IPS-18a (cell line): ENCODE data around the gene ATP2A2.
"Not testable (repeated sequence)": the region's sequence is repeated elsewhere in the genome, so short reads cannot be mapped to it uniquely, and the experiment has no call there.

Experiments
- H3K27ac ChIP-seq: one replicate; pipeline ENCODE4 v1.5.1; 2013; ENCODE audit warnings: low read length
- H3K27me3 ChIP-seq: one replicate; pipeline ENCODE4 v1.6.1; 2013; ENCODE audit warnings: mild to moderate bottlenecking, low read length; ENCODE audit not compliant: control insufficient read depth, insufficient read depth
- H3K36me3 ChIP-seq: one replicate; pipeline ENCODE4 v1.6.1; 2013; ENCODE audit warnings: low read depth, low read length; ENCODE audit not compliant: control insufficient read depth
- H3K4me1 ChIP-seq: one replicate; pipeline ENCODE4 v1.6.1; 2013; ENCODE audit warnings: low read depth, low read length; ENCODE audit not compliant: control insufficient read depth
- H3K4me3 ChIP-seq: one replicate; pipeline ENCODE4 v1.5.1; 2013; ENCODE audit warnings: low read length
- H3K9ac ChIP-seq: one replicate; pipeline ENCODE4 v1.6.1; 2013; ENCODE audit warnings: mild to moderate bottlenecking, low read length, moderate library complexity
- H3K9me3 ChIP-seq: one replicate; pipeline ENCODE4 v1.6.1; 2013; ENCODE audit warnings: low read depth, low read length; ENCODE audit not compliant: control insufficient read depth

ATP2A2 gene

DNA sequence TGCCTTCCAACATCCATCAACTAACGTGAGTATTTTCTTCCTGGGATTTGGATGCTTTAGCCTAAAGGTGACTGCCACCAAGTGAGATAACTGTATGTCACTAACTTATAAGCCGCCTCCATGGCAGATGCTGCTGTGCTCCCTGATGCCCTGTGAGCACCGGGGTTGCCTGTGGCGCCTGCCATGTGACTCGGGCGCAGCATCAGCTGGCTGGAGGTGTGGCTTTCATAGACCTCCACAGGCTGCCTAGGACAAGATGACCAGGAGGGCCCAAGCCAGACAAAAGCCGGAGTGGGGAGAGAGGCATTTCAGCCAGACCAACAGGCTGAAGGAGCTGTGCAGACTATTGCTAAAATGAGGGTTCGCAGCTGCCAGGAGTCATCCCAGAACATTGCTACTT, 66.7 kb downstream of the ATP2A2 start:
- no peaks in the 10 kb centered on the region for H3K9me3 ChIP-seq
- H3K9ac ChIP-seq, result no peak overlapping the region
- H3K36me3 ChIP-seq, result peaks cover 80% of the 10 kb centered on the region
- H3K27me3 ChIP-seq, result no peaks in the 10 kb centered on the region
- no peak overlapping the region for H3K4me3 ChIP-seq
- no peak overlapping the region for H3K27ac ChIP-seq
- H3K4me1 ChIP-seq, result no peaks in the 10 kb centered on the region

DNA sequence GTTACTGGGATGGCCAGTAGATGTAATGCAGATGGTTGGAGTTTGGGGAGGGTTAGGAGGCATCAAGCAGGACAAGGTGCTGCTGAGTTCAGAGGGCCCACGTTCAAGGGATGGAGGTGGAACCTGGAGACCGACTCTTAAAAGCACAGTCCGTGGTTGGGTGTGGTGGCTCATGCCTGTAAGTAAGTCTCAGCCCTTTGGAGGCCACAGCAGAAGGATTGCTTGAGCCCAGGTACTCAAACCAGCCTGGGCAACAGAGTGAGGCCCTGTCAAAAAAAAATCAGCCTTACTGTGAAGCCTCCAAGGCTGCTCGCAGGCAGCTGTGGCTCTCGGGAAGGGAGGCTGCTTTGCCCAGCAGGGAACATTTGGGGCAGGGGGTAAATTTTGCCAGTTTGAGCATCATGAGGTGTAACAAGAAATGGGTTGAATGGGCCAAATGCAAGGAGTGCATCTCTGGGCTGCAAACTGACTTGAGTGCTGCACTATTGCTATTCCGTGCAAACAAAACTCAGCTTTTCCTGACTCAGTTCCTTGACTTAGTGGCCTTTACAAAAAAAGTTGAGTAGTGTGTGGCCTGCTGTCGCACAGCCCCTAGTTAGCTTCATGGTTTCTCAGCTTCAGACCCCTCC, 67.5 kb downstream of the ATP2A2 start:
- Histone ChIP-seq H3K27ac (no peak overlapping the region), H3K9ac (no peak overlapping the region), H3K4me1 (no peaks in the 10 kb centered on the region), H3K27me3 (no peaks in the 10 kb centered on the region), H3K36me3 (peaks cover 72% of the 10 kb centered on the region), H3K4me3 (no peak overlapping the region), H3K9me3 (no peaks in the 10 kb centered on the region)

DNA sequence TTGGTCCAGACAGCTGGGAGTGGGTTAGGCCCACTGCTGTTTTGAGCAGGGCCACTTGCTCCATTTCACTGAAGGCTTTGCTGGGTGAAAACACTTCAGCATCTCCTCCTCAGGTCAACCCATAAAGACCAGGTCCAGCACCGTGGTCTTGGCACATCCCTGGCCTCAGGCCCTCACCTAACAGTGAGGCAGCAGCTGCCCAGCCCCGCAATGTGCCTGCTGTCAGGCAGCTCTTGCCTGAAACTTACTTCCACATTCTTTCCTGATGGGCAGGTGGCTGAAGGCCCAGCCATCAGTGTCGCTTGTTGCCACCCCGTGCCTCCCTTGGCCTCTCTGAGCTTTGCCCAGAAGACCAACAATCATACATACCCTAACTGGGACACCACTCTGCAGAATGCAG, 68.0 kb downstream of the ATP2A2 start:
- Histone ChIP-seq H3K4me3 (no peak overlapping the region), H3K27me3 (no peaks in the 10 kb centered on the region), H3K4me1 (no peaks in the 10 kb centered on the region), H3K9me3 (no peaks in the 10 kb centered on the region), H3K9ac (no peak overlapping the region), H3K36me3 (peaks cover 67% of the 10 kb centered on the region), H3K27ac (no peak overlapping the region)

DNA sequence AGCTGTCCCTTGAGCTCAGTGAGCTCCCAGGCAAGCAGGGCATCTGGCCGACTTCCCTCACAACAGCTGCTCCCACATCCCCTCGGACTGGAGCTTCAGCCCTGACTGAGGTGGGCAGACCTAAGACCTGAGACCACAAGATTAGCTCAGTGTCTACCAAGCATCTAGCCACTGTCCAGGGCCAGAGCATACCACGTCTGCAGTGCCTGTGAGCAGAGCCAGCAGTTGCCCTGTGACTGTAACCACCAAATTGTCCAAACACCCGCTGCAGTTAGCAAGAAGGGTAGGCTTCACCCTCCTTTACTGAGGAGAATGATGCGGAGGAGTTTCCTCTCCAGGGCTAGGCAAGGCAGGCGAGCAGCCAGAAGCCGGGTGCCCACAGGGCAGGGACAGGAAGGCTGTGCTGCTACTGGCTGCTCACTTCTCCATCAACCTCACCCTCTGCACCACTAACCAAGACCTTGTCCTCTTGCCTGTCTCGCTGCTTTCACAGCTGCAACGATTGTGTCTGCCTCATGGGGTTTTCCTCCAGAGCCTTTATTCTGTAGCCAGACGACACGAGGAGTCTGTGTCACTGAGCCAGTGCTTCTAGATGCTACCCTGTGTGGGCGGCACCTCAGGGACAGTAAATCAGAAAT, 68.6 kb downstream of the ATP2A2 start:
- Histone ChIP-seq H3K4me3 (no peak overlapping the region), H3K4me1 (no peaks in the 10 kb centered on the region), H3K9ac (no peak overlapping the region), H3K9me3 (no peaks in the 10 kb centered on the region), H3K27ac (no peak overlapping the region), H3K36me3 (peaks cover 62% of the 10 kb centered on the region), H3K27me3 (no peaks in the 10 kb centered on the region)

DNA sequence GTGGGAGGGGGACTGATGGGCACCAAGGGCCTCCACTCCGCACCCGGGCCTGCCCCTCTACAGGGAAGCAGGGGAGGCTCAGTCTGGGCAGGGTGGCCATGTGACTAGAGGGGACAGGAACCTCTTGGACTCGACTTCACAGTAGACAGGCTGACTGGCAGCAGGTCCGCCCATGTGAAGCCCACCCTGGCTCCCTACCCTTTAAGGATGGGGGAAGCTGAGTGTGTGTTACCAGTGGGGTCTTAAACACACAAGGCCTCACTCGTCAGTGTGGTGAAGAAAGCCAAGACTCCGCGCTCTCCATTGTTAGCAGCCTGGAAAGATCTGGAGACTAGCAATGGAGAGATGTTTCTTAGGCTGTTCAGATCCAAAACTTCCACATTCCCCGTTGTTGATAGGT, 70.1 kb downstream of the ATP2A2 start:
- Histone ChIP-seq H3K27ac (no peak overlapping the region), H3K27me3 (no peaks in the 10 kb centered on the region), H3K9me3 (no peaks in the 10 kb centered on the region), H3K9ac (no peak overlapping the region), H3K4me3 (no peak overlapping the region), H3K4me1 (no peaks in the 10 kb centered on the region), H3K36me3 (peaks cover 47% of the 10 kb centered on the region)

DNA sequence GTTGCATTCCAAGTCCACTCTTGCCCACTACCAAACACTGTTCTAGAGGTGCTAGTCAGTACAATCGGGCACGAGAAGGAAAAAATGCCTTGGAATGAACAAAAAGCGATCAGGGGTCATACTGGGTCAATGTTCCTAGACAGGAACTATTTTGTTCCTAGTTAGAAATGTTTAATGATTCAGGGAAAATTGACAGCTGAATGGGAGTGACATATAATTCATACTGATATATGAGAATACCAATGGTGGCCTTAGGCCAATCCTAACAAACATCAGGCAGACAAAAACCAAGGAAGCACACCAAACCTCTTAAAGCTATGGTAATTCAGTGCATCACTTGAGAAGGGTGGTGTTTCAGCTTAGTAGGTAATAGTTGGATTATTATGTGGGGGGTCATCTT, 71.4 kb downstream of the ATP2A2 start:
- H3K27ac ChIP-seq, result no peak overlapping the region
- H3K36me3 ChIP-seq, result peaks cover 34% of the 10 kb centered on the region
- no peaks in the 10 kb centered on the region for H3K27me3 ChIP-seq
- no peaks in the 10 kb centered on the region for H3K9me3 ChIP-seq
- H3K9ac ChIP-seq, result no peak overlapping the region
- H3K4me3 ChIP-seq, result no peak overlapping the region
- no peaks in the 10 kb centered on the region for H3K4me1 ChIP-seq

DNA sequence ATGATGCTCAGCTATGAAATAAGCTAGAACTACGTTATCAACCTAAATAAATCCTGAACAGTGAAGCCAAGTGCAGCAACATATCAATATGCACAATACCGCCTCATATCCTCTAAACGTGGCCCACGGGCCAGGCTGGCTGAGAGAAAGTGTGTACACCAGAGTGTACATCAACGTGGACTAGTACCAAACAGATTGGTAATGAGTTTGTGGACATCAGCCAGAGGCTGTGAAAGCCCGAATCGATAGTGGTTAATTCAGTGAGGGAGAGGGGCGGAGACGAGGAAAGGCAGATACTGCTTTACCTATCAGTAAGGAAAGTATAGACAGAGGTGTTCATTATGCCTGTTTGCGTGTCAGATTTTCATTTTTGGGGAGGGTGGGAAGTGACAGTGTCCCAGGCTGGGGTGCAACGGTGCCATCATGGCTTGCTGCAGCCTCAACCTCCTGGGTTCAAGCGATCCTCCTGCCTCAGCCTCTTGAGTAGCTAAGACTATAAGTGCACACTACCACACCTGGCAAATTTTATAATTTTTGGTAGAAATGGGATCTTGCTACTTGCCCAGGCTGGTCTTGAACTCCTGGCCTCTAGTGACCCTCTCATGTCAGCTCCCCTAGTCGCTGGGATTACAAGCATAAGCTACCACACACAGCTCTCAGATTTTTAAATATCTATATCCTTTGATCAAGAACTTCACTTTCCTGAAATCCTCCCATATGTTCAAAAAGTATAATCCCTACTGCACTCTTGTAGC, 72.3 kb downstream of the ATP2A2 start:
- H3K9me3 ChIP-seq, result no peaks in the 10 kb centered on the region
- no peak overlapping the region for H3K4me3 ChIP-seq
- H3K27ac ChIP-seq, result no peak overlapping the region
- H3K27me3 ChIP-seq, result no peaks in the 10 kb centered on the region
- H3K36me3 ChIP-seq, result peaks cover 24% of the 10 kb centered on the region
- H3K4me1 ChIP-seq, result no peaks in the 10 kb centered on the region
- no peak overlapping the region for H3K9ac ChIP-seq

DNA sequence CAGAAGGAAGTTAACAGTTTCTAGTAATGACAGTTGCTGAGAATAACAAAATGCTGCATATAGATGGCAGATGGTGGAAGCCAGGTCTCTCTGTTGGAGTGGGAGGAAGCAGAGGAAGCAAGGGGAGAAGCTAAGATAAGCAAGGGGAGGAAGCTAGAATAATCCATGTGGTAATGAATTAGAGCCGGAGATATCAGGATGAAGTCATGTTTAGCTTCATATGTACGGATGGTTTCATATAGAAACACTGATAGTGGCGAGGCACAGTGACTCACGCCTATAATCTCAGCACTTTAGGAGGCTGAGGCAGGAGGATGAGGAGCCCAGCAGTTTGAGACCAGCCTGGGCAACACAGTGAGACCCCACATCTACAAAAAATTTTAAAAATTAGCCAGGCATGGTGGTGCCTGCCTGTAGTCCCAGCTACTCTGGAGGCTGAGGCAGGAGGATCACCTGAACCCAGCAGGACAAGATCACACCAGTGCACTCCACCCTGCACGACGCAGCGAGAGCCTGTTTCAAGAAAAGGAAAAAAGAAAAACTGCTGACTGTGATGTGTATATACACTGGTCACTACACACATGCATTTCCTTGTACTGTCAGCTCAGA, 73.2 kb downstream of the ATP2A2 start:
- Histone ChIP-seq H3K9me3 (no peaks in the 10 kb centered on the region), H3K27ac (no peak overlapping the region), H3K4me1 (no peaks in the 10 kb centered on the region), H3K27me3 (no peaks in the 10 kb centered on the region), H3K9ac (no peak overlapping the region), H3K4me3 (no peak overlapping the region), H3K36me3 (peaks cover 15% of the 10 kb centered on the region)

DNA sequence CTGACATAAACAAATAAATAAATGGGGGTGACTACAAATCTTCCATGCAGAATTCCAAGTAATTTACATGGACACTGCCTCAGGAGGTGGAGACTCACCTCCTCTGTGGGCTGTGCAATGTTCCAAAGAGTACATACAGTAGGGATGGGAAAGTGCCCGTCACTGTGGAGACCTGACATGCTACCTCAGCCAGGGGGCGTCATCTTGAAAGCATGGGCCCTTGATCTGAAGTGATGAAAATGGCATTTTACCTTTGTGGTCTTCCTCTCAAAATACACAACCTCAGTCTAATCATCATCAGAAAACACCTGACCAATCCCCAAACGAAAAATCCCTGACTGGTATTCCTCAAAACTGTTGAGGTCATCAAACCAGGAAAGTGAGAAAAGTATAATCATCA, 74.0 kb downstream of the ATP2A2 start:
- Histone ChIP-seq H3K9ac (no peak overlapping the region), H3K4me3 (no peak overlapping the region), H3K9me3 (no peaks in the 10 kb centered on the region), H3K27ac (no peak overlapping the region), H3K4me1 (no peaks in the 10 kb centered on the region), H3K36me3 (peaks cover 9% of the 10 kb centered on the region), H3K27me3 (no peaks in the 10 kb centered on the region)

DNA sequence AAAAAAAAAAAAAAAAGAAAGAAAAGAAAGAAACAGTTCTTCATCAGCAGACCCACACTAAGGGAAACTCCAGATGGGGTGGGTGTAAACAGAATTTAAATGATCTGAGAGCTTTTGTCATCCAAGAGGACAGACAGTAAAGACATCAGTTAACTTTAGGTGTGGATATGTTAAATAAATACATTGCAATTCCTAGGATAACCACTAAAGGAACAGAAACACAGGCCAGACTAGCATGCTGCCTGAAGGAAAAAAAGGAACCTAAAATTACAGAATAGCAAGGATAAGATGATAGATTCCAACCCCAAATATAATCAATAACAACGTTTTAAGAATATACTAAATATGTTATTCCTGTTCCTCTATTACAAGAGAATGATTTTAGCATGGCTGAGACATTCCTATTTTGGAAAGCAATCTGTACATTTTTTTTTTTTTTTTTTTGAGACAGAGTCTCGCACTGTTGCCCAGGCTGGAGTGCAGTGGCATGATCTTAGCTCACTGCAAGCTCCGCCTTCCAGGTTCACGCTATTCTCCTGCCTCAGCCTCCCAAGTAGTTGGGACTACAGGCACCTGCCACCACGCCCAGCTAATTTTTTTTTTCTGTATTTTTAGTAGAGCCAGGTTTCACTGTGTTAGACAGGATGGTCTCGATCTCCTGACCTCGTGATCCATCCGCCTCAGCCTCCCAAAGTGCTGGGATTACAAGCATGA, 77.5 kb downstream of the ATP2A2 start:
- not testable (repeated sequence) for H3K9ac ChIP-seq, H3K9me3 ChIP-seq, H3K27me3 ChIP-seq, H3K27ac ChIP-seq, H3K4me1 ChIP-seq, H3K4me3 ChIP-seq, H3K36me3 ChIP-seq

DNA sequence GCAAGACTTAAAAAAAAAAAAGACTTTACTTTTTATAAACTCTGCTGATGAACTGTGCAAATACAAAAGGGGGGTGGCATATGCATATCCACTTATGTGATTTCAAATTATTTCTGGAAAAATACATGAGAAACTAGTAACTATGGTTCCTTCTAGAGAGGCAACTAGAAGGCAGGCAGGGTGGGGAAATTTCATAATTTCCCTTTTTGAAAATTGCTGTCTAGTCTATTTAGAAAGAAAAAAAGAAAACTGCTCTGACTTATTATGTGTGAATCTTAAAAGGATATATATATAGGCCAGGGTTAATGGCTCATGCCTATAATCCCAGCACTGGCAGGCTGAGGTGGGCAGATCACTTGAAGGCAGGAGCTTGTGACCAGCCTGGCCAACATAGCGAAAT, 80.2 kb downstream of the ATP2A2 start:
- Histone ChIP-seq H3K4me1 (no peaks in the 10 kb centered on the region), H3K4me3 (no peak overlapping the region), H3K9ac (no peak overlapping the region), H3K9me3 (no peaks in the 10 kb centered on the region), H3K27ac (no peak overlapping the region), H3K36me3 (no peaks in the 10 kb centered on the region), H3K27me3 (no peaks in the 10 kb centered on the region)
